Mucosa of descending colon (tissue), 3 donors: ENCODE results near the gene PDE9A. TPM values are rescaled to one million over a fixed set of nuclear protein-coding genes. Genes with fewer than 3 reads are reported as not detected.
A peak's percentile ranks its signal among the peaks of the same experiment; 100 is the strongest.

Source experiments
- ATAC-seq: fragments of 200-7000 bp; cut with Tn5 transposase; one replicate; pipeline ENCODE4 v1.9.1; 2020; ENCODE audit warnings: mild to moderate bottlenecking, moderate library complexity
- DNase-seq, 3 donors: peaks; one replicate each; pipeline ENCODE4 v3.0.0-alpha.2; 2020
- H3K36me3 ChIP-seq: fragments of 200-600 bp; one replicate; pipeline ENCODE4 v1.8.0; 2021; ENCODE audit warnings: low read depth, mild to moderate bottlenecking
- H3K4me1 ChIP-seq: fragments of 200-600 bp; one replicate; pipeline ENCODE4 v1.8.0; 2021; ENCODE audit warnings: low read depth, mild to moderate bottlenecking
- H3K4me3 ChIP-seq: fragments of 200-600 bp; one replicate; pipeline ENCODE4 v1.8.0; 2021; ENCODE audit warnings: mild to moderate bottlenecking
- H3K9me3 ChIP-seq: fragments of 200-600 bp; one replicate; pipeline ENCODE4 v1.8.0; 2021; ENCODE audit warnings: mild to moderate bottlenecking
- intact Hi-C, 2 donors: fragments of 100-400 bp; cut with DNase I in 1 of 2; cut with micrococcal nuclease in 1 of 2; formaldehyde crosslinking; loops; one replicate each; pipeline versions ENCODE4 v1.11.0 to v1.11.1; 2022; cut with DNase I, micrococcal nuclease
- total RNA-seq, 3 donors: library from RNA; stranded (reverse); fragmentation: NEBNext Ultra II Directional in 2 of 3; extraction: Animal tissue kit (Norgen Biotek cat#: 25700) in 2 of 3; gene quantifications; one replicate each; pipeline versions ENCODE4 v1.2.1 to v1.2.4, GENCODE V29; 2021 to 2023
- TF ChIP-seq, protein P1 (sequence below): fragments of 200-600 bp; IDR thresholded peaks from one replicate; pipeline ENCODE4 v1.8.0; 2022; ENCODE audit warnings: antibody characterized with exemption, mild to moderate bottlenecking
- donor health status: DM: no; HTN: no; CAD: no; lungs with moderate emphysema.
- donor health status: DM: no; HTN: no; CAD: no.
- donor health status: DM: no; HTN: yes; CAD: no.

PDE9A gene
- total RNA-seq, 3 donors from 2014 or later = 98.4 to 200 (median 167) TPM

DNA sequence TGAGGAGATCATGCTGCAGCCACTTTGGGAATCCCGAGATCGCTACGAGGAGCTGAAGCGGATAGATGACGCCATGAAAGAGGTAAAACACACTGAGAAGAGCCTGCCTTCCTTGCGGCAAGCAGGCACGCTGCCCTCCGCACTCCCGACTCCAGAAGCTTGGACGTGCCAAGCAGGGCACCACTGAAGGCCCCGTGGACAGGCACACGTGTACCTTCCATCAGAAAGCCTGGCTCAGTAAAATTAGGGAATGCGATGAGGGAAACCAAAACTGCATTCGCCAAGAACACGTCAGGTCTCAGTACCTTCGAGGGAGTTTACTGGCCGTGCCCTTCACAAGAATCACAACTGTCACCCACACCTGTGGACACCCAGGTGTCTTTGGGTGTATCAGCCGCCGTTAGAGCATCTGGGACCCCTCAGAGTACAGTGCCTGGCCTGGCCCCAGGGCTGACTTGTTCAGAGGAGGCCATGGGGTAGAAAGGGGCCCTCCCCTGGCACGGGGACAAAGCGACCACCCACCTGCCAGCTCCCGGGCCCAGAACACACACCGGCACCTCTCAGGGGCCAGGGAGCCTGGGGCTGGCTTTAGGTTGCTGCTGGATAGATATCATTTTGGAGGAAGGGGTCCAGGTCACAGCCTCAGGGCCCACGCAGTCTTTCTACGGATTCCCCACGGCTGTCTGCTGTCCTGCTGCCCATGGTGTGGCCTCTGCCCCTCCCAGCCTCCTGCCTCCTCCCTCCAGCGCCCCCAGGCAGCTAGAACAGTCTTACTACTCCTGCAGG lies 117.5 kb downstream of the PDE9A start:
- intact Hi-C loops = no loop called here
- TF ChIP-seq, protein P1, sequence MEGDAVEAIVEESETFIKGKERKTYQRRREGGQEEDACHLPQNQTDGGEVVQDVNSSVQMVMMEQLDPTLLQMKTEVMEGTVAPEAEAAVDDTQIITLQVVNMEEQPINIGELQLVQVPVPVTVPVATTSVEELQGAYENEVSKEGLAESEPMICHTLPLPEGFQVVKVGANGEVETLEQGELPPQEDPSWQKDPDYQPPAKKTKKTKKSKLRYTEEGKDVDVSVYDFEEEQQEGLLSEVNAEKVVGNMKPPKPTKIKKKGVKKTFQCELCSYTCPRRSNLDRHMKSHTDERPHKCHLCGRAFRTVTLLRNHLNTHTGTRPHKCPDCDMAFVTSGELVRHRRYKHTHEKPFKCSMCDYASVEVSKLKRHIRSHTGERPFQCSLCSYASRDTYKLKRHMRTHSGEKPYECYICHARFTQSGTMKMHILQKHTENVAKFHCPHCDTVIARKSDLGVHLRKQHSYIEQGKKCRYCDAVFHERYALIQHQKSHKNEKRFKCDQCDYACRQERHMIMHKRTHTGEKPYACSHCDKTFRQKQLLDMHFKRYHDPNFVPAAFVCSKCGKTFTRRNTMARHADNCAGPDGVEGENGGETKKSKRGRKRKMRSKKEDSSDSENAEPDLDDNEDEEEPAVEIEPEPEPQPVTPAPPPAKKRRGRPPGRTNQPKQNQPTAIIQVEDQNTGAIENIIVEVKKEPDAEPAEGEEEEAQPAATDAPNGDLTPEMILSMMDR = no peak
- H3K4me3 ChIP-seq = no peak overlapping the region
- ATAC-seq = peak; percentile 3
- peak in 1 of 3 donors; percentile 27 for DNase-seq
- H3K4me1 ChIP-seq = no peaks in the 10 kb centered on the region
- H3K36me3 ChIP-seq = peaks cover 15% of the 10 kb centered on the region
- H3K9me3 ChIP-seq = no peaks in the 10 kb centered on the region

DNA sequence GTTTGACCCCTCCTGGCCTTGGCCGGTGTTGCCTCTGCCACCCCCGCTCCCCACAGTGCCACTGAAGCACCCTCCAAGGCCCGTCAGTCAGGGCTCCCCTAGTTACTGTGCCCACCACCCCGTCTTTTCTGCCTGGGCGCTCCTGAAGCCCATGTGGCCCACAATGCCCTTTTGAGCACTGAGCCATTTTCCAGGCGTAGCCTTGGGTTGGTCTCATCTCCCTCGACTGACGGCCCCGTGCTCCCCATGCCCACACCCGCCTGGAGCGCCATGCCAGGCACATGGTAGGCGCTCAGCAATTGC lies 118.0 kb downstream of the PDE9A start:
- Histone ChIP-seq H3K4me3 (no peak overlapping the region), H3K4me1 (no peaks in the 10 kb centered on the region), H3K9me3 (no peaks in the 10 kb centered on the region), H3K36me3 (peaks cover 10% of the 10 kb centered on the region)
- intact Hi-C loops = no loop called here
- peak; percentile 8 for ATAC-seq
- TF ChIP-seq, protein P1 = no peak
- DNase-seq = no peak

DNA sequence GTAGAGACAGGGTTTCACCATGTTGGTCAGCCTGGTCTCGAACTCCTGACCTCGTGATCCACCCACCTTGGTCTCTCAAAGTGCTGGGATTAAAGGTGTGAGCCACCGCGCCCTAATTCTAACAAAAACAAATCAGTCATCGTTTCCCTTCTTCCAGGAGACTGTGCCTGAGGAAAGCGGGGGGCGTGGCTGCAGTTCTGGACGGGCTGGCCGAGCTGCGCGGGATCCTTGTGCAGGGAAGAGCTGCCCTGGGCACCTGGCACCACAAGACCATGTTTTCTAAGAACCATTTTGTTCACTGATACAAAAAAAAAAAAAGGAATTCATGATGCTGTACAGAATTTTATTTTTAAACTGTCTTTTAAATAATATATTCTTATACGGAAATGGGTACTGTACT lies 121.7 kb downstream of the PDE9A start:
- ATAC-seq = no peak
- DNase-seq = peak in 1 of 3 donors; percentile 22
- H3K4me1 ChIP-seq = no peaks in the 10 kb centered on the region

DNA sequence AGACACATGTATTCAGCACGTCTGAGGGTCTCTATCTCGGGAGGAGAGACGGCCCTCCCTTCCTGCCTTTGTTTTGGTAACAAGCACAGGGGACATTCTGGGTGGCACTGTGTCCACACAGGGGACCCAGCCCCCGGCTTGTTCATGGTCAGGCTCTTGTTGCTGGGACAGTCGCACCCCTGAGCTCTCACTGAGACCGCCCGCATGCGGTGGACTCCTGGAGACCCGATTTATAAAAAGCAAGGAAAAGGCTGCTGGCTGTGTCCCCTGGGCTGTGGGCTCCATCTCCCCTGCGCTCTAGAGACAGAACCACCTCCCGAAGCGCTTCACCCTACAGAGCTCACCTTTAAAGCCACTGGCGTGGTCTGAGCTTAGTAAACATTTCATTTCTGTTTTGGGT lies 122.5 kb downstream of the PDE9A start:
- DNase-seq = peak in 1 of 3 donors; percentile 29
- ATAC-seq = no peak
- H3K4me1 ChIP-seq = peaks cover under 1% of the 10 kb centered on the region
- H3K36me3 ChIP-seq = peaks cover 3% of the 10 kb centered on the region
- no peak overlapping the region for H3K4me3 ChIP-seq
- TF ChIP-seq, protein P1 = no peak
- no peaks in the 10 kb centered on the region for H3K9me3 ChIP-seq
- intact Hi-C loops = no loop called here

More for the DNA sequence above, 121.7 kb downstream of the PDE9A start:
- TF ChIP-seq, protein P1 = no peak
- no peaks in the 10 kb centered on the region for H3K9me3 ChIP-seq
- intact Hi-C loops = no loop called here
- no peak overlapping the region for H3K4me3 ChIP-seq
- H3K36me3 ChIP-seq = peaks cover 4% of the 10 kb centered on the region

DNA sequence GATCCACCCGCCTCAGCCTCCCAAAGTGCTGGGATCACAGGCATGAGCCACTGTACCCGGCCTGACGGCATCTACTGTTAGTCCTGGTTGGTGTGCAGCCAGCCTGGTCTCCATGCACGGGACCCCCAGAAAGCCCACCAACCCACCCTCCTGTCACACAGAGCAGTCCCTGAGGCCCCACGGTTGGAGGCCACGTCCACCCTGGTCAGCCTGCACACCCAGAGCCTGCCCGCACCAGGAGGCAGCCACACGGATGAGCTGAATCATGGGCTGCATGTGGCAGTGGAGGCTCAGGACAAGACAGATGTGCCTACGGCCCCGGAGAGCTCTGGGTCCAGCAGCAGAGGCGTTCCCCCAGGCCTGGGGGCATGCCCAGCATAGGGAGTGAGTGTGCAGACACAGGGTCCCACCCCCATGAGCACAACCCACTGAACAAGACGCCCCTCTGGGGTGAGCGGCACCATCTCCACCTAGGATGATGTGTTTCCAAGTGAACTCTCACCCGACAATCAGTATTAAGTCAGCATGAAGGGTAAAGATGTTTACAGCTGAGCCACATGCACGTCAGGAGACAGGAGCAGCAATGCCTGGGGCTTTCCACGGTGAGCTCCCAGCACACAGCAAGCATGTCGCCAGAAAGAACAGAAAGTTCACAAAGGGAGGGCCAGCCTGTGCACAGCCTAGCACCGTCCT lies 123.8 kb downstream of the PDE9A start:
- TF ChIP-seq, protein P1 = no peak
- ATAC-seq (peak; percentile 4), DNase-seq (no peak)
- Histone ChIP-seq H3K36me3 (no peaks in the 10 kb centered on the region), H3K4me3 (no peak overlapping the region), H3K4me1 (peaks cover 8% of the 10 kb centered on the region), H3K9me3 (no peaks in the 10 kb centered on the region)
- intact Hi-C loops = no loop called here
